Neutrophil (primary cell): ENCODE measurements around the gene ZNF583.

ENCODE experiments used
- H3K27ac ChIP-seq: fragments of 200-600 bp; sonication (generic); 2 replicates; pipeline ENCODE4 v1.5.1; 2016; ENCODE audit warnings: mild to moderate bottlenecking, moderate library complexity
- H3K27me3 ChIP-seq: fragments of 200-600 bp; sonication (generic); 2 replicates; pipeline ENCODE4 v1.6.0; 2016; ENCODE audit warnings: mild to moderate bottlenecking
- H3K36me3 ChIP-seq: fragments of 200-600 bp; sonication (generic); 2 replicates; pipeline ENCODE4 v1.5.1; 2017
- H3K4me1 ChIP-seq, 2 experiments: fragments of 200-600 bp in 1 of 2; sonication (generic) in 1 of 2; 1 replicate in 1 of 2; 2 replicates in 1 of 2; pipeline versions ENCODE4 v1.5.1 to v1.6.1; 2013 to 2016; ENCODE audit warnings: low read depth in 1 of 2, low read length in 1 of 2, mild to moderate bottlenecking in 1 of 2, moderate library complexity in 1 of 2; ENCODE audit not compliant: control insufficient read depth in 1 of 2, insufficient read depth in 1 of 2
- H3K4me3 ChIP-seq, 2 experiments: fragments of 200-600 bp in 1 of 2; sonication (generic) in 1 of 2; 1 replicate in 1 of 2; 2 replicates in 1 of 2; pipeline ENCODE4 v1.5.1; 2013 to 2016; ENCODE audit warnings: low read depth in 1 of 2, low read length in 1 of 2, mild to moderate bottlenecking in 1 of 2, moderate library complexity in 1 of 2
- H3K9me3 ChIP-seq: fragments of 200-600 bp; sonication (generic); 2 replicates; pipeline ENCODE4 v1.5.1; 2016
- TF ChIP-seq, protein P1 (sequence below): fragments of 200-600 bp; sonication (generic); IDR thresholded peaks from 2 replicates; pipeline ENCODE4 v1.5.1; 2016; ENCODE audit warnings: antibody characterized with exemption

ZNF583 gene

DNA sequence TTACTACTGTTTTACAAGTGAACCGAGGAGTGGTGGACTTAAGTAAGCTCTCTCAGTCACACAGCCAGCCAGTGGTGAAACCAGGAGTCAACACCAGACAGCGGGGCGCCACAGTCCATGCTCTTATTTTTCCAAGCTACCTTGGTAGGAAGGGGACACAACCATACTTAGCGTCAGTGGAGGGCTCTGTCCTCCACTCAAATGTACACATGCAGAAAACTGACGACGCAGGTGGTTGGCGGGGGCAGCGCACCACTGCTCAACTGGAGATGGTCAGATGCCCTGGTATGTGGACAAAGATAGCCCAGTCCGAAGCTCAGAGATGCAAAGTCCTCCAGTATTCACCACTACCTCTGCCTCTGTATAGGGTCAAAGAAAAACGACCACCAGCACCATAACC is 72.0 kb downstream of the ZNF583 start:
- H3K9me3 ChIP-seq: peaks cover 24% of the 10 kb centered on the region
- no peaks in the 10 kb centered on the region for H3K36me3 ChIP-seq
- H3K4me1 ChIP-seq: peaks cover 20 to 21% of the 10 kb centered on the region in 2 experiments
- TF ChIP-seq, protein P1, sequence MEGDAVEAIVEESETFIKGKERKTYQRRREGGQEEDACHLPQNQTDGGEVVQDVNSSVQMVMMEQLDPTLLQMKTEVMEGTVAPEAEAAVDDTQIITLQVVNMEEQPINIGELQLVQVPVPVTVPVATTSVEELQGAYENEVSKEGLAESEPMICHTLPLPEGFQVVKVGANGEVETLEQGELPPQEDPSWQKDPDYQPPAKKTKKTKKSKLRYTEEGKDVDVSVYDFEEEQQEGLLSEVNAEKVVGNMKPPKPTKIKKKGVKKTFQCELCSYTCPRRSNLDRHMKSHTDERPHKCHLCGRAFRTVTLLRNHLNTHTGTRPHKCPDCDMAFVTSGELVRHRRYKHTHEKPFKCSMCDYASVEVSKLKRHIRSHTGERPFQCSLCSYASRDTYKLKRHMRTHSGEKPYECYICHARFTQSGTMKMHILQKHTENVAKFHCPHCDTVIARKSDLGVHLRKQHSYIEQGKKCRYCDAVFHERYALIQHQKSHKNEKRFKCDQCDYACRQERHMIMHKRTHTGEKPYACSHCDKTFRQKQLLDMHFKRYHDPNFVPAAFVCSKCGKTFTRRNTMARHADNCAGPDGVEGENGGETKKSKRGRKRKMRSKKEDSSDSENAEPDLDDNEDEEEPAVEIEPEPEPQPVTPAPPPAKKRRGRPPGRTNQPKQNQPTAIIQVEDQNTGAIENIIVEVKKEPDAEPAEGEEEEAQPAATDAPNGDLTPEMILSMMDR: no peak
- H3K27me3 ChIP-seq: peaks cover 36% of the 10 kb centered on the region
- no peak overlapping the region for H3K4me3 ChIP-seq
- no peak overlapping the region for H3K27ac ChIP-seq
